LNCaP clone FGC (cell line): ENCODE results near the gene OXT.

Source experiments
- DNase-seq: peaks from one replicate; pipeline ENCODE4 v3.0.0-alpha.2; 2011; ENCODE audit warnings: low read depth
- H3K4me3 ChIP-seq: 2 replicates; pipeline ENCODE4 v1.5.1; 2011; ENCODE audit warnings: mild to moderate bottlenecking, low read depth, low read length, control low read depth
- TF ChIP-seq, protein P1 (sequence below): IDR thresholded peaks from 2 replicates; pipeline ENCODE4 v1.5.1; 2012; ENCODE audit warnings: mild to moderate bottlenecking; ENCODE audit not compliant: control insufficient read depth, insufficient read depth; ENCODE audit errors: extremely low read depth

The OXT gene

DNA sequence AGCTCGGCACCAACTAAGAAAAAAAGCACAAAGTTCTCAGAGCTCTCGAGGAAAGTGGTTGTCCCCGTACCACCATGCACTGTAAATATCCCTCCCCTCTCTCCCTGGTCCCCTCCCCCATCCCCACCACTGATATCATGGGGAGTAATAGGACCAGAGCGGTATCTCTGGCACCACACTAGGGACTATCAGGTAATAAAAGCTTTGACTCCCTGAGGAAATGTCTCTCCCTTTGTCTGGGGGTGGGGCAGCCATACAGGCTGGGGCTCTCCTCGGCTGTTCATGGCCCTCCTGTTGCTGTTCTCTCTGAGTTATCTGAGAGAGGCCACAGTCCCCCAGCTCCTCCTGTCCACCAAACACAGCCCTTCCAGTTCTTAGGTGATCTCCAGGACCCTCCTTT is 33.0 kb upstream of the OXT start:
- DNase-seq = no peak
- TF ChIP-seq, protein P1, sequence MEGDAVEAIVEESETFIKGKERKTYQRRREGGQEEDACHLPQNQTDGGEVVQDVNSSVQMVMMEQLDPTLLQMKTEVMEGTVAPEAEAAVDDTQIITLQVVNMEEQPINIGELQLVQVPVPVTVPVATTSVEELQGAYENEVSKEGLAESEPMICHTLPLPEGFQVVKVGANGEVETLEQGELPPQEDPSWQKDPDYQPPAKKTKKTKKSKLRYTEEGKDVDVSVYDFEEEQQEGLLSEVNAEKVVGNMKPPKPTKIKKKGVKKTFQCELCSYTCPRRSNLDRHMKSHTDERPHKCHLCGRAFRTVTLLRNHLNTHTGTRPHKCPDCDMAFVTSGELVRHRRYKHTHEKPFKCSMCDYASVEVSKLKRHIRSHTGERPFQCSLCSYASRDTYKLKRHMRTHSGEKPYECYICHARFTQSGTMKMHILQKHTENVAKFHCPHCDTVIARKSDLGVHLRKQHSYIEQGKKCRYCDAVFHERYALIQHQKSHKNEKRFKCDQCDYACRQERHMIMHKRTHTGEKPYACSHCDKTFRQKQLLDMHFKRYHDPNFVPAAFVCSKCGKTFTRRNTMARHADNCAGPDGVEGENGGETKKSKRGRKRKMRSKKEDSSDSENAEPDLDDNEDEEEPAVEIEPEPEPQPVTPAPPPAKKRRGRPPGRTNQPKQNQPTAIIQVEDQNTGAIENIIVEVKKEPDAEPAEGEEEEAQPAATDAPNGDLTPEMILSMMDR = no peak
- no peak overlapping the region for H3K4me3 ChIP-seq

DNA sequence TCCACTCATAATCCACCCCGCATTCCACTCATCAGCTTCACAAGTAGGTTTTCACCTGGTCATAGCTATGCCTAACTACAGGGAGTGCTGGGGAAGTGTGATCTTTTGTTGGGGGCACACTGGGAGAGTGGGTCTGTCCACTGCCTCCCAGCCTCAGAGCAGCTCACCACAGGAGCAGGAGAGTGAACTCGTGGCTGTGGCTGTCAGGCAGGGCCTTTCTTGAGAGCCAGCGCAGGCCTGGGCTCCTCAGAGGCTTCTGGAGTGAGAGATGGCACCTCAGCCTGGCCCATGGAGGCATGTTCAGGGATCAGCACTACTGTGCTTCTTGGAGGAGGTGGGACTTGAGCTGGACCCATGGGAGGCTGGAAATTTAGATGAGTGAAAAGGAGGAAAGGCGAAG is 32.0 kb upstream of the OXT start:
- H3K4me3 ChIP-seq = no peak overlapping the region
- TF ChIP-seq, protein P1 = no peak
- no peak for DNase-seq

DNA sequence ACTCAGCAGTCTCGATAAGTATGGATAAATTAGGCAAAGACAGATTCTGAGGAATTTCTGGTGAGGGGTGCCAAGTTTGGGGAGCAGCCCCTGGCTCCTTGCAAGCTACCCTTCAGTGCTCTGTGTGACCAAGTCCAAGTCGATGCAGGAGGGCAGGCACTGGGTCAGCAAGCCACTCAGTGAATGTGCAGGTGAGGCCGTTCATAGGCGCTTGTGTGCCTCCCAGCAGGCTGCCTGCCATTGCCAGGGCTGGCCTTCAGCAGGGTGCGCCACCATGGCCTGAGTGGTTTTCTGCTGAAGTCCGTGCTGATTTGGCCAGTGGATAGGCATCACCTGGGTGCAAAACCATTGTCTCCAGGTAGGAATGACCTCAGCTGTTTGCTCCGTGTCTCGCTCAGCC is 31.3 kb upstream of the OXT start:
- no peak overlapping the region for H3K4me3 ChIP-seq
- DNase-seq = no peak
- TF ChIP-seq, protein P1 = no peak

DNA sequence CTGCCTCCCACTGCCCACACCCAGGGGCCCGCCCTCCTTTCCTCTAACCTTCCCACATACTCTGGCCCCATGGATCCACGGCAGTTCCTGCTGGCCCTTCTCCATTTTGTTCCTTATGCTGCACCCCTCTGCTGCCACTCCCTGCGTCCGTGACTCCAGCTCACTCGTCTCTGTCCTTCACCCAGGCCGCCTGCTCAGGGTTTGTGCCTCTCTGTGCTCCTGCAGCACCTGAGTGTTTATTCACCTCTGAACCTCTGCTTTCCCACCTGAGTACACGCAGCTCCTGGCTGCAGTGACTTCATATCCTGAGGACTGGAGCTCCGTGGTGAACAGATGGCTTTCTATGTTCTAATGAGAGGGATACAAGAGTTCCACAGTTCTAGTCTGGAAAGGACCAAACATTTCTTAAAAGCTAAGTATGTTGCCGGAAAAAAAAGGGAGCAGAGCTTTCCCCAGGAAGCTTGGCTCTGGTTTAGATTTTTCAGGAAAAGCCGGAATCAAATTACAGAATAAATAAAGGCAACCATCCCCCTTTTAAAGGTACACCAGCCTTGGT is 29.5 kb upstream of the OXT start:
- DNase-seq = no peak
- TF ChIP-seq, protein P1 = no peak
- H3K4me3 ChIP-seq = peak overlapping the region; percentile 49

DNA sequence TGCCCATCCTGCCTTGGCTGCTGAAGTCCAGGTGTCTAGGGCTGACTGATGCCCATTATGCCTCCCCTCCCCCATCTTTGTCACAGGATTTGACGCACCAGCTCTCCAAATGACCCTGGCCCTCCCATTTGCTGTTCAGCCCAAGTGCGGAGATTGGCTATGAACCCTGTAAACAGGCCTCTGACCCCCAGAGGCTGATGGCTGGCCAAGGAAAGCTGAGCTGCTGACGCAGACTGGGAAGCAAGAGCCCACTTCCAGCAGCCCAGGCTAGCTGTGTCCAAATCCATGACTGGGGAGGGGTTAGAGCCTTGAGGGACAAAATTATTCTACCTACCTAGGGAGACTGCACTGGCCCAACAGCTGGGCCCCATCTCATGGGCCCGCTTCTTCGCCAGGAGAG is 28.8 kb upstream of the OXT start:
- TF ChIP-seq, protein P1 = no peak
- no peak for DNase-seq
- H3K4me3 ChIP-seq = no peak overlapping the region

DNA sequence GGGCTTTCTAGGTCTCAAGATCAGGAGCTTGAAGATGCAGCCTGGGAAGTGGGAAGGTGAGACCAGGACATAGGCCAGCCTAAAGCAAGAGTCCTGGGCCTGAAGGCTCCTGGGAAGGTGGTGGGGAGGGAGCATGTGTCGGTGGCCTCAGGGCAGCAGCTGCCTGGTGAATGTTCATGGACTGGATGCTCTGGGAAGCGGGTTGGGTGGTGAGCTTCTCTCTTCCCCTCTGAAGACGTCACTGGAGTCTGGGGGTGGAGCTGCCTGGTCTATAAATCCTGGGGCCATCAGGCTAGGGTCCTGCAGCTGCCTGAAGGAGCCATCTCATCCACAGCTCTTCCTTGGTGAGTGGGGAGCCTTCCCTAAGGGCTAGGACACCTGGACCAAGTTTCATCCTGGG is 28.1 kb upstream of the OXT start, which contains the start of gene GNRH2:
TSS of gene GNRH2 (plus strand) at position 301 of the 400 bp plus-strand sequence. CDS start 793 bp downstream, outside the sequence.
- TF ChIP-seq, protein P1 = no peak
- DNase-seq = no peak
- H3K4me3 ChIP-seq = no peak within 1 kb of the TSS

DNA sequence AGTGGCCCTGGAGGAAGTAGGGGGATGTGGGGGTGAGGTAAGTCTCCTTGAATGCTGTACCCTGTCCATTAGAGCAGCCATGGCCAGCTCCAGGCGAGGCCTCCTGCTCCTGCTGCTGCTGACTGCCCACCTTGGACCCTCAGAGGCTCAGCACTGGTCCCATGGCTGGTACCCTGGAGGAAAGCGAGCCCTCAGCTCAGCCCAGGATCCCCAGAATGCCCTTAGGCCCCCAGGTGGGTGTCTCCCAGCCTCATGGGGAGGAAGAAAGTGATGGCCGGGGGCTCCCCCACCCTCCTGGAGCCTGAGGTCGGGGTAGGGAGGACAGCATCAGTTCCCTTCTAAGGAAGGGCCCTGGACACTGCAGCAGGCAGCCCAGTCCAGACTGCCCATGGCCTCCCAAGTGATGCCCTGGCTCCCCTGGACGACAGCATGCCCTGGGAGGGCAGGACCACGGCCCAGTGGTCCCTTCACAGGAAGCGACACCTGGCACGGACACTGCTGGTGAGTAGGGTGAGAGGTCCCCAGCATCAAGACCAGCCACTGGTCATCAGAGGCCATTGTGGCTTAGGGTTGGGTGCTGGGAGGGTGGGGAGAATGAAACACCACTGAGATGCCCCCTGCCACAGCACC is 27.0 kb upstream of the OXT start:
- TF ChIP-seq, protein P1 = no peak
- H3K4me3 ChIP-seq = no peak overlapping the region

More for the DNA sequence above, 27.0 kb upstream of the OXT start:
- DNase-seq = no peak
